OCI-LY3 (cell line): ENCODE results near the gene TSPAN11.
A peak's percentile ranks its signal among the peaks of the same experiment; 100 is the strongest.
"Not testable (repeated sequence)": the region's sequence is repeated elsewhere in the genome, so short reads cannot be mapped to it uniquely, and the experiment has no call there.

Source experiments
- H2AFZ ChIP-seq: fragments of 200-600, 300-600 bp; shearing (Covaris generic); 2 replicates; pipeline ENCODE4 v1.6.0; 2014; ENCODE audit warnings: antibody characterized with exemption, low read depth, low read length
- H3K27ac ChIP-seq: fragments of 200-600, 300-600 bp; sonication (generic); 2 replicates; pipeline ENCODE4 v1.5.1; 2014; ENCODE audit warnings: mild to moderate bottlenecking, low read length, moderate library complexity, mixed read lengths
- H3K27me3 ChIP-seq: fragments of 200-600, 300-600 bp; sonication (generic); 2 replicates; pipeline ENCODE4 v1.6.1; 2014; ENCODE audit warnings: low read depth, low read length, mixed read lengths
- H3K36me3 ChIP-seq: fragments of 200-600, 300-600 bp; sonication (generic); replicated peaks from 2 replicates; pipeline ENCODE3; 2014; ENCODE audit warnings: low read depth, low read length, mixed read lengths
- H3K4me1 ChIP-seq: fragments of 300-600, 200-600 bp; sonication (generic); 2 replicates; pipeline ENCODE4 v1.6.1; 2014; ENCODE audit warnings: low read length, mixed read lengths
- H3K4me2 ChIP-seq: fragments of 200-600, 300-600 bp; sonication (generic); 2 replicates; pipeline ENCODE4 v1.6.1; 2014; ENCODE audit warnings: low read length, mixed read lengths
- H3K4me3 ChIP-seq: fragments of 300-600, 200-600 bp; sonication (generic); 2 replicates; pipeline ENCODE4 v1.5.1; 2014; ENCODE audit warnings: antibody characterized with exemption, mild to moderate bottlenecking, low read length, moderate library complexity
- H3K79me2 ChIP-seq: fragments of 300-600, 200-600 bp; shearing (Covaris generic); 2 replicates; pipeline ENCODE4 v1.6.1; 2014; ENCODE audit warnings: mild to moderate bottlenecking, low read length, mixed read lengths
- H3K9ac ChIP-seq: fragments of 300-600, 200-600 bp; shearing (Covaris generic); 2 replicates; pipeline ENCODE4 v1.6.0; 2014; ENCODE audit warnings: mild to moderate bottlenecking, low read length, moderate library complexity
- H3K9me3 ChIP-seq: fragments of 200-600, 300-600 bp; shearing (Covaris generic); 2 replicates; pipeline ENCODE4 v1.6.1; 2014; ENCODE audit warnings: low read length, mixed read lengths; ENCODE audit not compliant: insufficient read depth
- H4K20me1 ChIP-seq: fragments of 200-600, 300-600 bp; sonication (generic); 2 replicates; pipeline ENCODE4 v1.6.1; 2016; ENCODE audit warnings: low read length, mixed read lengths; ENCODE audit not compliant: insufficient read depth
- EZH2phosphoT487 ChIP-seq: fragments of 200-600 bp; shearing (Covaris generic); IDR thresholded peaks from 2 replicates; pipeline ENCODE4 v1.6.1; 2018; ENCODE audit warnings: antibody characterized with exemption, mixed run types, low read depth
- TF ChIP-seq, protein P1 (sequence below): fragments of 200-600, 300-600 bp; sonication (generic); IDR thresholded peaks from 2 replicates; pipeline ENCODE4 v1.5.1; 2014; ENCODE audit warnings: antibody characterized with exemption, low read length, low read depth

The TSPAN11 gene

DNA sequence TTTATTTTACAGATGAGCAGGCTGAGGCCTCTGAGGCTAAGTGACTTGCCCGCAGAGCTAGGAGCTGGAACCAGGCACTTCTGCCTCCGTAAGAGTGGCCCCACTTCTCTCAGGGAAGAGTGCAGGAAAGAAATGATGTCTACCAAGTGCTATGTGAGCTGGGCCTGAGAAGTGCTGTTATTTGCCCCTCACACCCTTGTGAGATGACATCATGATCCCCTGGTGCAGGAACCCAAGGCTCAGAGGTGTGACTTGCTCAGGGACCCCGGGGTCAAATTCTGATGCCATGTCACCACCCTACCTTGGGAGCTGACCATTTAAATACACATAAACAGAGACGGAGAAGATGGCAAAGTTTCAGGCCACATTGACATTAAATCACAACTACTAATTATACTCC, 83.4 kb downstream of the TSPAN11 start:
- TF ChIP-seq, protein P1, sequence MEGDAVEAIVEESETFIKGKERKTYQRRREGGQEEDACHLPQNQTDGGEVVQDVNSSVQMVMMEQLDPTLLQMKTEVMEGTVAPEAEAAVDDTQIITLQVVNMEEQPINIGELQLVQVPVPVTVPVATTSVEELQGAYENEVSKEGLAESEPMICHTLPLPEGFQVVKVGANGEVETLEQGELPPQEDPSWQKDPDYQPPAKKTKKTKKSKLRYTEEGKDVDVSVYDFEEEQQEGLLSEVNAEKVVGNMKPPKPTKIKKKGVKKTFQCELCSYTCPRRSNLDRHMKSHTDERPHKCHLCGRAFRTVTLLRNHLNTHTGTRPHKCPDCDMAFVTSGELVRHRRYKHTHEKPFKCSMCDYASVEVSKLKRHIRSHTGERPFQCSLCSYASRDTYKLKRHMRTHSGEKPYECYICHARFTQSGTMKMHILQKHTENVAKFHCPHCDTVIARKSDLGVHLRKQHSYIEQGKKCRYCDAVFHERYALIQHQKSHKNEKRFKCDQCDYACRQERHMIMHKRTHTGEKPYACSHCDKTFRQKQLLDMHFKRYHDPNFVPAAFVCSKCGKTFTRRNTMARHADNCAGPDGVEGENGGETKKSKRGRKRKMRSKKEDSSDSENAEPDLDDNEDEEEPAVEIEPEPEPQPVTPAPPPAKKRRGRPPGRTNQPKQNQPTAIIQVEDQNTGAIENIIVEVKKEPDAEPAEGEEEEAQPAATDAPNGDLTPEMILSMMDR = no peak
- TF ChIP-seq EZH2phosphoT487 = no peak
- H3K9me3 ChIP-seq = no peaks in the 10 kb centered on the region
- peaks cover 3% of the 10 kb centered on the region; the same call in 1 of the 2 replicates for H3K27me3 ChIP-seq
- H2AFZ ChIP-seq = no peak overlapping the region
- H4K20me1 ChIP-seq = no peaks in the 10 kb centered on the region
- no peak overlapping the region for H3K9ac ChIP-seq
- no peaks in the 10 kb centered on the region for H3K4me1 ChIP-seq
- H3K4me3 ChIP-seq = no peak overlapping the region
- no peaks in the 10 kb centered on the region for H3K36me3 ChIP-seq
- no peak overlapping the region for H3K4me2 ChIP-seq
- no peaks in the 10 kb centered on the region for H3K79me2 ChIP-seq
- no peak overlapping the region for H3K27ac ChIP-seq

GRCh38 chr12:31011336-31011735, 84.8 kb downstream of the TSPAN11 start:
- Histone ChIP-seq H3K27ac (no peak overlapping the region), H3K9ac (no peak overlapping the region), H3K27me3 (peaks cover 3% of the 10 kb centered on the region; the same call in 1 of the 2 replicates), H3K4me2 (no peak overlapping the region), H3K9me3 (no peaks in the 10 kb centered on the region), H3K4me3 (no peak overlapping the region), H2AFZ (no peak overlapping the region), H3K4me1 (no peaks in the 10 kb centered on the region), H3K79me2 (no peaks in the 10 kb centered on the region), H3K36me3 (no peaks in the 10 kb centered on the region), H4K20me1 (no peaks in the 10 kb centered on the region)
- no peak for TF ChIP-seq EZH2phosphoT487
- TF ChIP-seq, protein P1 = no peak

DNA sequence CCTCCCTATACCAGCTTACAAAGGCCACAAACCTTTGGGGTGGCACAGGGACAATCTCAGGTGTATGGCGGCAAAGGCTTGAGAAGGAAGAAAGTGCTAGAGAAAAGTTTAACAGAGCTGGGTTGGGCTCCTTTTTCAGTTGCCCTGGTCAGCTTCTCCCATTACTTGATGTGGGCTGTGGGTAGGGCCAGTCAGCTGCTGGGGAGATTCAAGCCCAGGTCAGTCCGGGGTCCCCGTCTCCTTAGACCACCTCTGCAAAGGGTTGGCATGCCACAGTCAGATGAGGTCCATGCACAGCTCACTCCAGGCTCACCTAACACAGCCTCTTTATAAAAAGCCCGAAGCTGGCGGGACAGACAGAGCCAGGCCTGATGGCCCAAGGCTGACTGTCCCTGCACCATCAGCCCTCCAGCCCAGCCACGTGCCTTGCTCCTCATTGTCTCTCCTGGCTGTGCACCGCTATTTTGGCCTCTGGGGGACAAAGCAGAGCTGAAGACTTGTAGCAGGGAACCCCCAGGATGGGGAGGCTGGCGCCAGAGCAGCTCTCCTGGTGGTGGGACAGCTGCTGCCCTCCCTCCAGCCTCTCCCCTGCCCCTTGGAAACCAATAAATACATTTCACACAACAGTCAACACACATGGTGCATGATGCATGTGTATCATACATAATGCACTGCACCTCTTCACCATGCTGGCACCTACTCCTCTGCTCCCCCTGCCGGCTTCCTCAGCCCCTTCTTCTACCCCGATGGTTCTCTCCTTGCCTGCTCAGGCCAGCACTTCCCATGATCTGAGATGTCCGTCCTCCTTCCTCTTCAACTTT, 85.4 kb downstream of the TSPAN11 start:
- H3K4me2 ChIP-seq = no peak overlapping the region
- no peaks in the 10 kb centered on the region for H4K20me1 ChIP-seq
- H3K36me3 ChIP-seq = no peaks in the 10 kb centered on the region
- H3K79me2 ChIP-seq = no peaks in the 10 kb centered on the region
- H3K4me1 ChIP-seq = no peaks in the 10 kb centered on the region
- H3K27ac ChIP-seq = no peak overlapping the region
- no peak overlapping the region for H2AFZ ChIP-seq
- no peak overlapping the region for H3K4me3 ChIP-seq
- TF ChIP-seq EZH2phosphoT487 = no peak
- TF ChIP-seq, protein P1 = peak; percentile 28; the same call in 1 of the 2 replicates
- no peaks in the 10 kb centered on the region for H3K9me3 ChIP-seq
- H3K9ac ChIP-seq = no peak overlapping the region
- H3K27me3 ChIP-seq = peaks cover 3% of the 10 kb centered on the region; the same call in 1 of the 2 replicates

DNA sequence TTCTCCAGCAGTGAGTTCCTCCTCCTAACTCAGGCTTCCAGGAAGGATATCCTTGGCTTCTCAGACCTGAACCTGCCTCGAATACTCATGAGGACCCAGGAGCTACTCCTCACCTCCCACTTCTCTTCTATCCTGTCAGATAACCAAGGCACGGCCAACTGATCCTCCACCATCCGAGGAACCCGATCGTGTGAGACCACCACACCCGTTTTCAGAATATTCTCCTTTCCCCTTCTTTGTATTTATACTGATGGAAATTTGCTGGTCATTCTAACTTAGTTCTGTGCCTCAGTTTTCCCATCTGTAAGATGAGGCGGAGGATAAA, 86.0 kb downstream of the TSPAN11 start:
- H3K4me2 ChIP-seq, H3K79me2 ChIP-seq, H3K27ac ChIP-seq, H3K9me3 ChIP-seq, H3K4me1 ChIP-seq, H4K20me1 ChIP-seq, H3K27me3 ChIP-seq, H3K9ac ChIP-seq, H2AFZ ChIP-seq, H3K36me3 ChIP-seq, H3K4me3 ChIP-seq: not testable (repeated sequence)
